Measurements from ENCODE around the gene MIER2.

The MIER2 gene

DNA sequence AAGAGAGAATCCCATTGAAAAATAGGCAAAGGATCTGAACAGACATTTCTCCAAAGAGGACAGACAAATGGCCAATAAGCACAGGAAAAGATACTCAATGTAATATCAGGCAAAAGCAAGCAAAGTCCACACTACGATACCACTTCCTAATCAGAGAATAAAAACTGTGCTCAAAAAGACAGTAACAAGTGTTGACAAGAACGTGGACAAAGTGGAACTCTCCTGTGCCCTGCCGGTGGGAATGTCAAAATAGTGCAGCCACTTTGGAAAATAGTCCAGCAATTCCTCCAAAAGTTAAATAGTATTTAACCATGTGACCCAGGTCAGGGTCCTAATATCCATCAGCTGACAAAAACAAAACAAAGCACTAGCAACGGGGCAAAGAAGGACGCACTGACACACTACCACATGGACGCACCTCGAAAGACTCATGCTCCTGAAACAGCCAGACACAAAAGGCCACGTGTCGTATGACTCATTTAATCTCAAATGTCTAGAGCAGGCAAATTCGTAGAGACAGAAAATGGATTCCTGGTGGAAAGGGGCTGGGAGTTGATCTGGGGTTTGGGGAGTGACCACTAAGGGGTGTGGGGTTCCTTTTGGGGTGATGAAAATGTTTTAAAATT is 5.2 kb downstream of the MIER2 start:
- TF ChIP-seq ZFX (IDR thresholded peaks at IDR 0.05; ENCODE audit: borderline replicate concordance) = no peak
- TF ChIP-seq, protein P1, sequence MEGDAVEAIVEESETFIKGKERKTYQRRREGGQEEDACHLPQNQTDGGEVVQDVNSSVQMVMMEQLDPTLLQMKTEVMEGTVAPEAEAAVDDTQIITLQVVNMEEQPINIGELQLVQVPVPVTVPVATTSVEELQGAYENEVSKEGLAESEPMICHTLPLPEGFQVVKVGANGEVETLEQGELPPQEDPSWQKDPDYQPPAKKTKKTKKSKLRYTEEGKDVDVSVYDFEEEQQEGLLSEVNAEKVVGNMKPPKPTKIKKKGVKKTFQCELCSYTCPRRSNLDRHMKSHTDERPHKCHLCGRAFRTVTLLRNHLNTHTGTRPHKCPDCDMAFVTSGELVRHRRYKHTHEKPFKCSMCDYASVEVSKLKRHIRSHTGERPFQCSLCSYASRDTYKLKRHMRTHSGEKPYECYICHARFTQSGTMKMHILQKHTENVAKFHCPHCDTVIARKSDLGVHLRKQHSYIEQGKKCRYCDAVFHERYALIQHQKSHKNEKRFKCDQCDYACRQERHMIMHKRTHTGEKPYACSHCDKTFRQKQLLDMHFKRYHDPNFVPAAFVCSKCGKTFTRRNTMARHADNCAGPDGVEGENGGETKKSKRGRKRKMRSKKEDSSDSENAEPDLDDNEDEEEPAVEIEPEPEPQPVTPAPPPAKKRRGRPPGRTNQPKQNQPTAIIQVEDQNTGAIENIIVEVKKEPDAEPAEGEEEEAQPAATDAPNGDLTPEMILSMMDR (IDR thresholded peaks at IDR 0.05) = no peak
- H3K27ac ChIP-seq = no peak overlapping the region

DNA sequence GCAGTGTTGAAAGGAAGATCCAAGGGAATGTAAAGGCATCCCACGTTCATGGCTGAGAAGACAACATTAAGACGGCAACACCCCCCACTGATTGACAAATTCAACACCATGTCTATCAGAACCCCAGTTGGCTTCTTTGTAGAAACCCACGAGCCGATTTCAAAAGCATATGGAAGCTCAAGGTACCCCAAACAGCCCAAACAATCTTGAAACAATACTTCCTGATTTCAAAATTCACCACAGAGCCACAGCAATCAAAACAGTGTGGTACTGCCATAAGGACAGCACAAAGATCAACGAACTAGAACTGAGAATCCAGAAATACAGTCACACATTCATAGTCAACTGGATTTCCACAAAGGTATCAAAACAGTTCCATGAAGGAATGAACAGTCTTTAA is 6.2 kb downstream of the MIER2 start:
- TF ChIP-seq, protein P1 (IDR thresholded peaks at IDR 0.05) = no peak
- TF ChIP-seq ZFX (IDR thresholded peaks at IDR 0.05; ENCODE audit: borderline replicate concordance) = no peak

DNA sequence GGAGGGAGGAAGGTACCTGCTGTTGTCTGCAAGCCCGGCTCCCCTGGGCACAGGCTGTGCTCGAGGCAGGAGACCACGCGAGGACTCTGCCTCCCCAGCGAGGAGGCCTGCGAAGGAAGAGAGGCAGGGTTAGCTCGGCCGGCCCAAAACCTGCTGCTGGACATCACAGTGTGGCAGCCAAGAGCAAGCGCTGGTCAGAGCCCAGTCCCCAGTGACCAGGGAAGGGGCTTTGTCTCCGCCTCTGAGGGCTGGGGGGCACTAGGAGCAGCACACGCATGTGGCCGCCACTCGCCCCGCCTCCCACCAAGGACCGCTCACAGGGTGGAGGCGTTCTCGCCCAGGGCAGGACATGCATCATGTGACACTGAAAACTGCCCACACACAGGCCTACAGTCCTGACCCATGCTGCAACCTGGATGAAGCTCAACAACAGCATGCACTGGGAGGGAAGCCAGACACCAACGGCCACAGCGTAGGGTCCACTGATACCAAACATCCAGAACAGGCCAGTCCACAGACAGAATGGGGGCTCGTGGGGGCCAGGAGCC is 8.5 kb downstream of the MIER2 start:
- H3K27ac ChIP-seq = no peak overlapping the region
- TF ChIP-seq ZFX (IDR thresholded peaks at IDR 0.05; ENCODE audit: borderline replicate concordance) = no peak
- TF ChIP-seq, protein P1 (IDR thresholded peaks at IDR 0.05) = no peak

More for the DNA sequence above, 6.2 kb downstream of the MIER2 start:
- H3K27ac ChIP-seq = no peak overlapping the region

DNA sequence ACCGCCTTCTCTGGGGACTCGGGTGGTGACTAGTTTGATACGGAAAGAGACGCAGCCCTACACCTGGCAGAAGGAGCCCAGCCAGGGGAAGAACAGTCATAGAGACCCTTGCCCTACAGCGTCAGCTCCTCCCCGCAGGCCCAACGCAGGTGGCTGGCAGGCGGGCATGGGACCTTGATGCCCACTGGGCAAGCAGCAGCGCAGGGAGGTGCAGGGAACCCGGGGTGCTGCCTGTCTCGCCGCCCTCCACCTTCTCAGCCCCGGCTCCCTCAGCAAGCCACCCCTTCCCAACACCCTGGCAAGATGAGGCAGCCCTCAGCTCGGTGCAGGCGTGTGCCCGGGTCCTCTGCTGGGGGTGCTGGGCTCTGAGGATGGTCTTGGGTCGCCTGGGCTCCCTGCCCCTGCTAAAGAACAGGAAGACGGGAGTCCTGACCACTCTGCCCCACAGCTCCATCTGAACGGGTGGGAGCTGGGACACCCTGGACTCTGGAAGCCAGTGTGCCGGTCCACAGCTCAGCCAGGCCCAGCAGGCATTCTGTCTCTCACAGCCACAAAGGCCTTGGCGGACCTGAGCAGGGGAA is 9.0 kb downstream of the MIER2 start:
- TF ChIP-seq ZFX (IDR thresholded peaks at IDR 0.05; ENCODE audit: borderline replicate concordance) = no peak
- TF ChIP-seq, protein P1 (IDR thresholded peaks at IDR 0.05) = no peak
- H3K27ac ChIP-seq = no peak overlapping the region

DNA sequence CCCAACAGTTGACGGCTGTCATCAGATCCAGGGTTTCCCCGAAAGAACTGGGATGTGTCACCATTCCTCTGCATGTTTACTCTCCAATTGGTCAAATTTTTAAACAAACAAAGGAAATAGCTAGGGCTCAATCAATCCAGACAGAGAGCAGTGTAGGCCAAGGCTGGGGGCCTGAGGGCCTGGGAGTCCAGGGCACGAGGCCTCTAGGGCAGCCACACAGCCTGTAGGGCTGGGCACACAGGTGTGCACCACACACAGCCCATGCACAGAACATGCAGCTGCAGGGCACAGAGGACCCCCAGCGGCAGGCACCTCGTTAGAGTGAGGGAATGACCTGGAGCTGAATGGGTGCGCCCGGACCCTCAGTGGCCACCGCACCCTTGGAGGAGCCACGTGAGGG is 9.5 kb downstream of the MIER2 start:
- no peak overlapping the region for H3K27ac ChIP-seq
- no peak for TF ChIP-seq ZFX (IDR thresholded peaks at IDR 0.05; ENCODE audit: borderline replicate concordance)
- TF ChIP-seq, protein P1 (IDR thresholded peaks at IDR 0.05) = no peak

DNA sequence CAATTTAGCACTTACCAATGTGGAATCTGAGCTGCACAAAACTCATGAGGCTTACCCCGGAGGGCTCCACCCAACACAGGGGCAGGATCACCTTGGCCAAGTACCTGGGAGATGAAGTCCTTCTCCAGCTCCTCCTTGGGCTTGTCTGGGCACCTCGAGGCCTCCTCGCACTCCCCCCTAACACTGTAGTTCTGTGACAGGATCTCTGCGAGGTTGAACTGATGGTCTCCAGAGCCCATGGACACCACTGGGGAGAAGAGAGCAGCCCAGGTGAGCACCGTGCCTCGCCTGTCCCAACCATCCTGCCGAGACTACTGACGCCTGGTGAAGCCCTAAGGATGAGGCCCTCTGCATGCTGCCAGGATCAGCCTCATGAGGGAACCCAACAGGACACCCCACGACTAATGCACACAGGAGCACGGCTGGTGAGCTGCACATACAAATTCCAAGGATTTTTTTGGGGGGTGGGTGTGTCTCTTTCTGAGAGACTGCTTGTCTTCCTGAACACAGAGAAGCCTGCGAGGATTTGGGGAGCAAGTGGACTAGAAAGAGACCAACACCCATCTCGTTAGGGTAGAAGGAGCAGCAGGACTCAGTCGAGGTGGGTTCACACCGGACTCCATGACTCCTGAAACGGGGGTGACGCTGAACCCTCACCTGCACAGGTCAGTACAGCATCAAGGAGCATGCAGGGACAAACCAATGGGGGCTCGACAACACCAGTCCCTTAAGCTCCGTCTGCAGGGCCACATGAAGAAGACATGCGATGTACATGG is 10.1 kb downstream of the MIER2 start:
- TF ChIP-seq ZFX (IDR thresholded peaks at IDR 0.05; ENCODE audit: borderline replicate concordance) = no peak
- TF ChIP-seq, protein P1 (IDR thresholded peaks at IDR 0.05) = no peak
- H3K27ac ChIP-seq = no peak overlapping the region

Data from 22Rv1 (cell line).